Transverse colon (tissue), 4 donors: ENCODE measurements around the gene ANGPTL4. TPM values are rescaled to one million over a fixed set of nuclear protein-coding genes. Genes with fewer than 3 reads are reported as not detected.
"Not testable (repeated sequence)": the region's sequence is repeated elsewhere in the genome, so short reads cannot be mapped to it uniquely, and the experiment has no call there.

Experiments used
- DNase-seq: peaks from one replicate; pipeline ENCODE4 v3.0.0-alpha.2; 2019
- H3K27ac ChIP-seq, 4 donors: fragments of 200-600 bp; sonication (generic); 2 replicates each; pipeline ENCODE4 v1.5.1; 2016 to 2018; ENCODE audit warnings: inconsistent platforms in 4 of 4
- H3K27me3 ChIP-seq: fragments of 200-600 bp; sonication (generic); 2 replicates; pipeline ENCODE4 v1.5.1; 2017; ENCODE audit warnings: inconsistent platforms
- H3K36me3 ChIP-seq, 4 donors: fragments of 200-600 bp; sonication (generic); 2 replicates each; pipeline ENCODE4 v1.5.1; 2017 to 2019; ENCODE audit warnings: inconsistent platforms in 4 of 4
- H3K4me1 ChIP-seq, 4 donors: fragments of 200-600 bp; sonication (generic); 2 replicates each; pipeline ENCODE4 v1.5.1; 2017 to 2020; ENCODE audit warnings: inconsistent platforms in 4 of 4
- H3K4me3 ChIP-seq, 4 donors: fragments of 200-600 bp; sonication (generic); 1 replicate in 1 of 4; 2 replicates in 3 of 4; pipeline versions ENCODE4 v1.5.1 to v1.6.1; 2017 to 2019; ENCODE audit warnings: inconsistent platforms in 4 of 4
- H3K9me3 ChIP-seq, 2 donors: fragments of 200-600 bp; sonication (generic); 2 replicates each; pipeline ENCODE4 v1.5.1; 2017 to 2019; ENCODE audit warnings: inconsistent platforms in 2 of 2
- EP300 ChIP-seq: sonication (generic); formaldehyde crosslinking; IDR thresholded peaks from one replicate; pipeline ENCODE4 v1.6.1; 2017; ENCODE audit warnings: antibody characterized with exemption, low read depth
- POLR2A ChIP-seq: fragments of 450-650 bp; IDR thresholded peaks from one replicate; pipeline ENCODE4 v1.6.1; 2016; ENCODE audit warnings: antibody characterized with exemption, mild to moderate bottlenecking, moderate library complexity
- POLR2AphosphoS5 ChIP-seq, 3 donors: sonication (generic); formaldehyde crosslinking; IDR thresholded peaks; one replicate each; pipeline ENCODE4 v1.6.1; 2016; ENCODE audit warnings: antibody characterized with exemption in 3 of 3
- WGBS, 2 donors: methylation state at CpG; one replicate each; pipeline ENCODE4 v1.1.5; 2018; ENCODE audit warnings: low coverage in 1 of 2; 5-methylcytosine and 5-hydroxymethylcytosine counted together
- in situ Hi-C, 4 donors: fragments of 200-750 bp; cut with MboI; loops; one replicate each; pipeline versions ENCODE4 v1.15.0 to v1.15.1; 2017; ENCODE audit warnings: low sequenced_read_pairs in 3 of 4, low pct_ligation_motif_present in 1 of 4, low pct_unique_long_range_greater_than_20kb in 1 of 4
- intact Hi-C: fragments of 100-400 bp; cut with DNase I; formaldehyde crosslinking; loops from one replicate; pipeline ENCODE4 v1.15.1; 2023; ENCODE audit warnings: low total_unique reads
- total RNA-seq, 4 donors: library from RNA; depleted of rRNA; stranded (reverse); fragments of >200 nt; gene quantifications; one replicate each; pipeline ENCODE4 v1.1.0, GENCODE V29; 2016
- TF ChIP-seq, protein P1 (sequence below), 5 experiments: fragments of 200-600 bp in 3 of 5; fragments of 450-650 bp in 2 of 5; sonication (generic) in 3 of 5; IDR thresholded peaks; 1 replicate in 2 of 5; 2 replicates in 3 of 5; pipeline ENCODE4 v1.5.1; 2016 to 2017; ENCODE audit warnings: antibody characterized with exemption in 5 of 5, inconsistent platforms in 3 of 5, mild to moderate bottlenecking in 2 of 5, moderate library complexity in 1 of 5

ANGPTL4 gene, protein sequence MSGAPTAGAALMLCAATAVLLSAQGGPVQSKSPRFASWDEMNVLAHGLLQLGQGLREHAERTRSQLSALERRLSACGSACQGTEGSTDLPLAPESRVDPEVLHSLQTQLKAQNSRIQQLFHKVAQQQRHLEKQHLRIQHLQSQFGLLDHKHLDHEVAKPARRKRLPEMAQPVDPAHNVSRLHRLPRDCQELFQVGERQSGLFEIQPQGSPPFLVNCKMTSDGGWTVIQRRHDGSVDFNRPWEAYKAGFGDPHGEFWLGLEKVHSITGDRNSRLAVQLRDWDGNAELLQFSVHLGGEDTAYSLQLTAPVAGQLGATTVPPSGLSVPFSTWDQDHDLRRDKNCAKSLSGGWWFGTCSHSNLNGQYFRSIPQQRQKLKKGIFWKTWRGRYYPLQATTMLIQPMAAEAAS
- 100 to 1,000 TPM in 1 of 4 donors, 10 to 100 TPM in 1, 1 to 10 TPM in 2; 2.3 to 123 (median 10.3) TPM for total RNA-seq

DNA sequence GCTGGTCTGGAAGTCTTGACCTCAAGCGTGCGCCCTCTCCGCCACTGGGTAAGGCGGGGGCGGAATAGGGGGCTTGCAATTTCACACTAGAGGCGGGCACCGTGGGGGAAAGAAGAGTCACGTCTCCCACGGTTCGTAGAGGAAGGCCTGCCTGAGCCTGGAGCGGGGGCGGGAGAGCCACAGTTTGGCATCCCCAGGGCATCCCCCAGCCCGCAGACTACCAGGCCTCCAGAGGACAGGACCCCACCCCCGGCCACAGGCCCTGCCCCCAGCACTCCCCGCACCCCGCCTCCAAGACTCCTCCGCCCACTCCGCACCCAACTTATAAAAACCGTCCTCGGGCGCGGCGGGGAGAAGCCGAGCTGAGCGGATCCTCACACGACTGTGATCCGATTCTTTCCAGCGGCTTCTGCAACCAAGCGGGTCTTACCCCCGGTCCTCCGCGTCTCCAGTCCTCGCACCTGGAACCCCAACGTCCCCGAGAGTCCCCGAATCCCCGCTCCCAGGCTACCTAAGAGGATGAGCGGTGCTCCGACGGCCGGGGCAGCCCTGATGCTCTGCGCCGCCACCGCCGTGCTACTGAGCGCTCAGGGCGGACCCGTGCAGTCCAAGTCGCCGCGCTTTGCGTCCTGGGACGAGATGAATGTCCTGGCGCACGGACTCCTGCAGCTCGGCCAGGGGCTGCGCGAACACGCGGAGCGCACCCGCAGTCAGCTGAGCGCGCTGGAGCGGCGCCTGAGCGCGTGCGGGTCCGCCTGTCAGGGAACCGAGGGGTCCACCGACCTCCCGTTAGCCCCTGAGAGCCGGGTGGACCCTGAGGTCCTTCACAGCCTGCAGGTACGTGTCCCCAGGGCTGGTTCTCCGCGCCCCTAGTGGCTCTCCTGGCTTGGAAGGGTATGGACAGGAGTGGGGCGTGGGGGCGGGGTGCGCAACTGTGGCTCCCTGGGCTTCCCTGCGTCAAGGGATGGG lies at the start of gene ANGPTL4:
TSS of gene ANGPTL4 (plus strand) at position 353 of the 969 bp plus-strand sequence. CDS start at position 520, 167 bp downstream.
- peaks cover 29% of the 10 kb centered on the region for H3K27me3 ChIP-seq
- H3K9me3 ChIP-seq = no peaks in the 10 kb centered on the region
- WGBS, 2 donors = 2% methylated on average over 75 of the region's 81 CpGs; no CpG with 5 or more reads in 1 of the 2 donors
- intact Hi-C loops = loop anchor here (10.0 kb wide), 1 partner anchor 81 kb away; the partner anchor contains the start of gene HNRNPM
- H3K27ac ChIP-seq = peak within 1 kb of the TSS; percentile 76 to 94 (median 84)
- peak within 1 kb of the TSS; percentile 28 to 72 (median 52) for H3K4me3 ChIP-seq
- in situ Hi-C loops = no loop called here
- peak; percentile 78 for DNase-seq
- H3K4me1 ChIP-seq = peaks cover 30 to 74% (median 56%) of the 10 kb centered on the region in 4 donors
- no peaks in the 10 kb centered on the region for H3K36me3 ChIP-seq
- TF ChIP-seq POLR2A (peak; percentile 62), EP300 (no peak), POLR2AphosphoS5 (IDR thresholded peaks at IDR 0.05) (peak; percentile 81 to 92 (median 91))
- TF ChIP-seq, protein P1, sequence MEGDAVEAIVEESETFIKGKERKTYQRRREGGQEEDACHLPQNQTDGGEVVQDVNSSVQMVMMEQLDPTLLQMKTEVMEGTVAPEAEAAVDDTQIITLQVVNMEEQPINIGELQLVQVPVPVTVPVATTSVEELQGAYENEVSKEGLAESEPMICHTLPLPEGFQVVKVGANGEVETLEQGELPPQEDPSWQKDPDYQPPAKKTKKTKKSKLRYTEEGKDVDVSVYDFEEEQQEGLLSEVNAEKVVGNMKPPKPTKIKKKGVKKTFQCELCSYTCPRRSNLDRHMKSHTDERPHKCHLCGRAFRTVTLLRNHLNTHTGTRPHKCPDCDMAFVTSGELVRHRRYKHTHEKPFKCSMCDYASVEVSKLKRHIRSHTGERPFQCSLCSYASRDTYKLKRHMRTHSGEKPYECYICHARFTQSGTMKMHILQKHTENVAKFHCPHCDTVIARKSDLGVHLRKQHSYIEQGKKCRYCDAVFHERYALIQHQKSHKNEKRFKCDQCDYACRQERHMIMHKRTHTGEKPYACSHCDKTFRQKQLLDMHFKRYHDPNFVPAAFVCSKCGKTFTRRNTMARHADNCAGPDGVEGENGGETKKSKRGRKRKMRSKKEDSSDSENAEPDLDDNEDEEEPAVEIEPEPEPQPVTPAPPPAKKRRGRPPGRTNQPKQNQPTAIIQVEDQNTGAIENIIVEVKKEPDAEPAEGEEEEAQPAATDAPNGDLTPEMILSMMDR (IDR thresholded peaks at IDR 0.05) = peak in 4 of 5 experiments; percentile 10 to 29 (median 20)

DNA sequence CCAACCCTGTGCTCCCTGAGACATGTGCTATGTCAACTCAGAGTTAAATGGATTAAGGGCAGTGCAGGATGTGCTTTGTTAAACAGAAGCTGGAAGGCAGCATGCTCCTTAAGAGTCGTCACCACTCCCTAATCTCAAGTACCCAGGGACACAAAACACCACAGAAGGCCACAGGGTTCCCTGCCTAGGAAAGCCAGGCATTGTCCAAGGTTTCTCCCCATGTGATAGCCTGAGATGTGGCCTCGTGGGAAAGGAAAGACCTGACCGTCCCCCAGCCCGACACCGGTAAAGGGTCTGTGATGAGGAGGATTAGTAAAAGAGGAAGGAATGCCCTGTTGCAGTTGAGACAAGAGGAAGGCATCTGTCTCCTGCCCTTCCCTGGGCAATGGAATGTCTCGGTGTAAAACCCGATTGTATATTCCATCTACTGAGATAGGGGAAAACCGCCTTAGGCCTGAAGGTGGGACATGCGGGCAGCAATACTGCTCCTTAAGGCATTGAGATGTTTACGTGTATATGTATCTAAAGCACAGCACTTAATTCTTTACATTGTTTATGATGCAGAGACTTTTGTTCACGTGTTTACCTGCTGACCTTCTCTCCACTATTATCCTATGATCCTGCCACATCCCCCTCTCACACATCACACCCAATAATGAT lies 48.8 kb upstream of the ANGPTL4 start:
- H3K4me3 ChIP-seq, H3K27ac ChIP-seq, in situ Hi-C loops, H3K27me3 ChIP-seq, intact Hi-C loops, H3K9me3 ChIP-seq, DNase-seq: not testable (repeated sequence)
- Histone ChIP-seq H3K36me3 (peaks cover 0 to 25% (median 7%) of the 10 kb centered on the region in 4 donors), H3K4me1 (peaks cover 6 to 15% (median 10%) of the 10 kb centered on the region in 4 donors)
- 89 to 96% methylated on average over 9 to 11 of the region's 11 CpGs for WGBS, 2 donors

DNA sequence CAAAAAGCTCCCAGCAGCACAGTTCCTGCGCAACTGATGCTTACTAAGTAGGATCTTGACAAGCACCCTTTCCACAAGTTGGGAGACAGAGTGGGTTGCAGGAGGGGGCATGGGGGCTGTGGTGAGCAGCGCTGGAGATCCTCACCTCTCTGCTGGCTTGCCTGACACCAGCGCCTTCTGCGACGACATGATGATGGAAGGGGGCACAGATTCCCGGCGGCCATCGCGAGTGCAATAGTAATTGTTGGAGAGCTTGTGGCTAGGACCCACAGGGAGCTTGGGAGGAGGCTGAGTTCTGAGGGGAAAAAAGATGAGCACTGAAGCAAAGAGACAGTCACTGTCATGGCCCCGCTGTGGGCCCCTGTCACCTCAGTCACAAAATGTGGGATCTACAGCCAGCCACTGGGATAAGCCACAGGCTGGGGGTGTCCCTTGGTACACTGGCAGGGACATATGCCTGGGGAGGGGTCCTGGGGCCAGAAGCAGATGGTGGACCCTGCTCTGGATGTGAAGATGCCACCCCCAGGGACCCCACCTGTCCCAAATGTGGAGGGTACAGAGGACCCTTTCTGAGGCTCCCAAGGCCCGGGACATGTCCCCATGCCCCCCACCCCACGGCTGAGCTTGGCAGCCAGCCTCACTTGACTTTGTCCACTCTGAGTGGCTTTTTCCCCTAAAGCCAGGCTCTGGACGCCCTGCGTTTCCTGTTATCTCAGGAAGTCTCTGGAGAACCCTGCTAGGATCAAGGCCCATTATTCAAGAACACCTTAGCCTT lies 47.4 kb upstream of the ANGPTL4 start:
- WGBS, 2 donors = 63 to 89% methylated on average over 2 to 14 of the region's 14 CpGs
- peaks cover 9 to 20% (median 14%) of the 10 kb centered on the region in 4 donors for H3K4me1 ChIP-seq
- DNase-seq = no peak
- TF ChIP-seq, protein P1 (IDR thresholded peaks at IDR 0.05) = no peak
- TF ChIP-seq POLR2AphosphoS5 (IDR thresholded peaks at IDR 0.05) = no peak
- no peak for TF ChIP-seq POLR2A
- TF ChIP-seq EP300 = no peak
- peaks cover 0 to 18% (median 5%) of the 10 kb centered on the region in 4 donors for H3K36me3 ChIP-seq
- no peaks in the 10 kb centered on the region for H3K27me3 ChIP-seq
- H3K4me3 ChIP-seq = no peak overlapping the region
- intact Hi-C loops (no loop called here), in situ Hi-C loops (no loop called here)
- no peaks in the 10 kb centered on the region for H3K9me3 ChIP-seq
- no peak overlapping the region for H3K27ac ChIP-seq

DNA sequence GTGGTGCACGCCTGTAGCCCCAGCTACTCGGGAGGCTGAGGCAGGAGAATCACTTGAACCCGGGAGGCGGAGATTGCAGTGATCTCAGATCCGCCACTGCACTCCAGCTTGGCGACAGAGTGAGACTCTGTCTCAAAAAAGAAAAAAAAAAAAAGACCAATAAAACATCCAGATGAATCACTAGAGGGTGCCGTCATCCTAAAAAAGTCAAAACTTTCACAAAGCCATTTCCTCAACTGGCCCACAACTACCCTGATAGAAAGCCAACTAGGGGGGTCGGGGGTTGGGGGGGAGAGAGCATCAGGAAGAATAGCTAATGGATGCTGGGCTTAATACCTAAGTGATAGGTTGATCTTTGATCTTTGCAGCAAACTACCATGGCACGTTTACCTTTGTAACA lies 45.1 kb upstream of the ANGPTL4 start:
- H3K9me3 ChIP-seq, H3K4me3 ChIP-seq, in situ Hi-C loops, intact Hi-C loops, DNase-seq, H3K27me3 ChIP-seq, H3K27ac ChIP-seq: not testable (repeated sequence)
- peaks cover 20 to 29% (median 24%) of the 10 kb centered on the region in 4 donors for H3K4me1 ChIP-seq
- 40 to 80% methylated on average over 1 to 9 of the region's 9 CpGs for WGBS, 2 donors
- peaks cover 0 to 18% (median 4%) of the 10 kb centered on the region in 4 donors for H3K36me3 ChIP-seq
